ENCODE data around the gene NHS.

NHS gene

DNA sequence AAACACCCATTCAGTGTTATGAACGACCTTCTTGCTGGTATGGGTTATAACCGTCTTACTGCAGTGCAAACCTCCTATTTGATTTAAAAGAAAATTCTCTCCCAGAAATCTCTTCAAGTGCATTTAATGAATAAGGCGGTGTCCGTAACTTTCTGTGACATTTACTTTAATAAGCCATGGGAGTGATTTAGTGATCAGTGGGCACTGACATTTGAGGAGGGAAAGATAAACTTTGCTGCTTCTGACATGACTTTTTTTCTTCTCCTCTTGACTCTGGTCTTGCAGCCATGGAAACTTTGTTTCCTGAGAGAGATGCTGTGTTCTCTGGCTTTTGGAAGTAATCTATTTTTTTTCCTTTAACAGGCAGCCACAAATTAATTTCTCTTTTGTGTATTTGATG is 106.1 kb downstream of the NHS start:
- Histone ChIP-seq H3K4me1 (ENCODE audit: low read depth, poor library complexity, severe bottlenecking) (no peaks in the 10 kb centered on the region), H3K36me3 (ENCODE audit: insufficient read depth) (no peaks in the 10 kb centered on the region), H3K79me2 (ENCODE audit: insufficient read depth, low read depth) (no peaks in the 10 kb centered on the region), H2AFZ (ENCODE audit: low read depth) (no peak overlapping the region), H3K4me2 (no peak overlapping the region), H4K20me1 (ENCODE audit: insufficient read depth) (no peaks in the 10 kb centered on the region), H3K4me3 (IDR thresholded peaks at IDR 0.05; ENCODE audit: insufficient read depth, low read depth, low read length) (no peak overlapping the region), H3K27ac (no peak overlapping the region), H3K9ac (no peak overlapping the region), H3K27me3 (ENCODE audit: insufficient read depth, low read depth) (no peaks in the 10 kb centered on the region)
- TF ChIP-seq, protein P1, sequence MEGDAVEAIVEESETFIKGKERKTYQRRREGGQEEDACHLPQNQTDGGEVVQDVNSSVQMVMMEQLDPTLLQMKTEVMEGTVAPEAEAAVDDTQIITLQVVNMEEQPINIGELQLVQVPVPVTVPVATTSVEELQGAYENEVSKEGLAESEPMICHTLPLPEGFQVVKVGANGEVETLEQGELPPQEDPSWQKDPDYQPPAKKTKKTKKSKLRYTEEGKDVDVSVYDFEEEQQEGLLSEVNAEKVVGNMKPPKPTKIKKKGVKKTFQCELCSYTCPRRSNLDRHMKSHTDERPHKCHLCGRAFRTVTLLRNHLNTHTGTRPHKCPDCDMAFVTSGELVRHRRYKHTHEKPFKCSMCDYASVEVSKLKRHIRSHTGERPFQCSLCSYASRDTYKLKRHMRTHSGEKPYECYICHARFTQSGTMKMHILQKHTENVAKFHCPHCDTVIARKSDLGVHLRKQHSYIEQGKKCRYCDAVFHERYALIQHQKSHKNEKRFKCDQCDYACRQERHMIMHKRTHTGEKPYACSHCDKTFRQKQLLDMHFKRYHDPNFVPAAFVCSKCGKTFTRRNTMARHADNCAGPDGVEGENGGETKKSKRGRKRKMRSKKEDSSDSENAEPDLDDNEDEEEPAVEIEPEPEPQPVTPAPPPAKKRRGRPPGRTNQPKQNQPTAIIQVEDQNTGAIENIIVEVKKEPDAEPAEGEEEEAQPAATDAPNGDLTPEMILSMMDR (conservative IDR thresholded peaks at IDR 0.05; ENCODE audit: low read depth, low read length): no peak

DNA sequence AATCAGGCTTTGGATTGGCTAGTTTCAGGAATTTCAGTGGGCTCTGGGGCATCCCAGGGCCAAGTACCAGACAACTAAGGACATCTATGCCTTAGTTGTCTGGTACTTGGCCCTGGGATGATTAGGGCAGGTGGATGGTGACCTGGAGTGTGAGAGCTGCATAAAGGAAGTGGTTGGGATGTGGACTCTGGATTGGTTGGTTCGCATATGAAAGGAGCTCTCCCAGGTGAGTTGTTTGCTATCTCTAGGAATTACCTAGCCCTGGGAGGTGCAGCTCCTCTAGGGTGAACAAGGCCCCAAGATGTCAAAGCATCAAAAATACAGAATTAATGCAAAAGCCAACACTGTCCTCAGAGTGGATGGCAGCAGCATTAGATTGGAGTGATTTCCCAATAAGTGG is 109.6 kb downstream of the NHS start:
- Histone ChIP-seq H3K27me3 (ENCODE audit: insufficient read depth, low read depth) (no peaks in the 10 kb centered on the region), H3K9ac (no peak overlapping the region), H3K4me3 (IDR thresholded peaks at IDR 0.05; ENCODE audit: insufficient read depth, low read depth, low read length) (no peak overlapping the region), H3K4me1 (ENCODE audit: low read depth, poor library complexity, severe bottlenecking) (no peaks in the 10 kb centered on the region), H3K36me3 (ENCODE audit: insufficient read depth) (no peaks in the 10 kb centered on the region), H3K27ac (no peak overlapping the region), H3K4me2 (no peak overlapping the region), H2AFZ (ENCODE audit: low read depth) (no peak overlapping the region), H3K79me2 (ENCODE audit: insufficient read depth, low read depth) (no peaks in the 10 kb centered on the region), H4K20me1 (ENCODE audit: insufficient read depth) (no peaks in the 10 kb centered on the region)
- TF ChIP-seq, protein P1 (conservative IDR thresholded peaks at IDR 0.05; ENCODE audit: low read depth, low read length): no peak

DNA sequence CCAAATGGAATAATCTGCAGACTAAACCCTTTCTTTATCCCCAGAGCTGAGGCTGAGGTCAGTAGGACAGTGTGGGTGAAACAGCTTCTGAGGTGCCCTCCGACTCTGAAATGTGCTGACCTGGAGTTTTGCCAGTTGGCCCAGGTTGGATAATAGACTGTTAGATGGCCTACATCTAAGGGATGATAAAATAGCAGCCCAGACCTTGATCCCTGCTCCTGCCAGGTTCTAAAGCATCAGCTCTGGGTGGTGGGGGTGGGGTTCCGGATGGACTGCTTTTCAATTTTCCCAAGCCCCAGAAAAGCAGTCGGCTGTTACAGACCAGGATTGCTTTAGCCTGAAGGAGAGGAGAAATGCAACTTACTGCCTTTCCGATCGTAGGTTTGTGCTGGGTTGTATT is 110.4 kb downstream of the NHS start:
- H3K9ac ChIP-seq: no peak overlapping the region
- TF ChIP-seq, protein P1 (conservative IDR thresholded peaks at IDR 0.05; ENCODE audit: low read depth, low read length): no peak
- no peaks in the 10 kb centered on the region for H3K79me2 ChIP-seq (ENCODE audit: insufficient read depth, low read depth)
- no peaks in the 10 kb centered on the region for H3K36me3 ChIP-seq (ENCODE audit: insufficient read depth)
- no peaks in the 10 kb centered on the region for H3K4me1 ChIP-seq (ENCODE audit: low read depth, poor library complexity, severe bottlenecking)
- no peak overlapping the region for H3K27ac ChIP-seq
- no peak overlapping the region for H3K4me2 ChIP-seq
- no peaks in the 10 kb centered on the region for H3K27me3 ChIP-seq (ENCODE audit: insufficient read depth, low read depth)
- H2AFZ ChIP-seq (ENCODE audit: low read depth): no peak overlapping the region
- no peaks in the 10 kb centered on the region for H4K20me1 ChIP-seq (ENCODE audit: insufficient read depth)
- no peak overlapping the region for H3K4me3 ChIP-seq (IDR thresholded peaks at IDR 0.05; ENCODE audit: insufficient read depth, low read depth, low read length)

DNA sequence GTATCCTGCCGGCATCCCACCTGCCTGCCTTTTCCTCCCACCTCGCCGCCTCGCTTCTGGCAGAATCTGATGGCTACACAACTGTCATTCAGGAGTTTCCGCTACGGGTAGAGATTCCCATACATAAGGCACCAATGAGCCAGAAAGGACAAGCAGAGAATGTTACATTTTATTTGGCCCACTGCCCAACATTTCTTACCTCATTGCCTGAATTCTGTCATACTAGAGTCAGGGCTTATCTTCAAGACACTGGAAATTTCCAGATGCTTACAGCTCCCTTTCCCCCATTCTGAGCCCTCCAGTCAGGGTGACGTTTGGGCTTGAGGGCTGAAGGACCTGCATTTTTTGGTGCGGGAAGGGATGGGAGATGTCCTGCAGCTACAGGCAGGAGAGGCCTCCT is 113.0 kb downstream of the NHS start:
- Histone ChIP-seq H3K4me3 (IDR thresholded peaks at IDR 0.05; ENCODE audit: insufficient read depth, low read depth, low read length) (no peak overlapping the region), H3K36me3 (ENCODE audit: insufficient read depth) (no peaks in the 10 kb centered on the region), H3K9ac (no peak overlapping the region), H3K79me2 (ENCODE audit: insufficient read depth, low read depth) (no peaks in the 10 kb centered on the region), H3K4me2 (no peak overlapping the region), H2AFZ (ENCODE audit: low read depth) (no peak overlapping the region), H4K20me1 (ENCODE audit: insufficient read depth) (no peaks in the 10 kb centered on the region), H3K4me1 (ENCODE audit: low read depth, poor library complexity, severe bottlenecking) (no peaks in the 10 kb centered on the region), H3K27me3 (ENCODE audit: insufficient read depth, low read depth) (no peaks in the 10 kb centered on the region), H3K27ac (no peak overlapping the region)
- TF ChIP-seq, protein P1 (conservative IDR thresholded peaks at IDR 0.05; ENCODE audit: low read depth, low read length): no peak

DNA sequence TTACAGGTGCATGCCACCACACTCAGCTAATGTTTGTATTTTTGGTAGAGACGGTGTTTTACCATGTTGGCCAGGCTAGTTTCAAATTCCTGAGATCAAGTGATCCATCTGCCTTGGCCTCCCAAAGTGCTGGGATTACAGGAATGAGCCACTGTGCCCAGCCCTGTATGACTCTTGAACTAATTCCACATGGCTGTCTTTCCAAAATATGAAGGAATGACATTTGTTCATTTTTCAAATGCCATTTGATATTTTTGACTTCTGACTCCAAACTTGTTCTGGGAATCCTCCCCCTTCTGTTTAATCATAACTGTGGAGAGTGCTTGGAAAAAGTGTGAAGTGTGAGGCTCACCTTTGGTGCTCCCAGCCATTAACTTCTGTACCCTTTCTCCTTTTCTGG is 119.2 kb downstream of the NHS start:
- no peak overlapping the region for H3K27ac ChIP-seq
- H3K36me3 ChIP-seq (ENCODE audit: insufficient read depth): no peaks in the 10 kb centered on the region
- TF ChIP-seq, protein P1 (conservative IDR thresholded peaks at IDR 0.05; ENCODE audit: low read depth, low read length): no peak
- H3K4me2 ChIP-seq: no peak overlapping the region
- no peak overlapping the region for H3K4me3 ChIP-seq (IDR thresholded peaks at IDR 0.05; ENCODE audit: insufficient read depth, low read depth, low read length)
- H4K20me1 ChIP-seq (ENCODE audit: insufficient read depth): no peaks in the 10 kb centered on the region
- H3K4me1 ChIP-seq (ENCODE audit: low read depth, poor library complexity, severe bottlenecking): no peaks in the 10 kb centered on the region
- H3K79me2 ChIP-seq (ENCODE audit: insufficient read depth, low read depth): no peaks in the 10 kb centered on the region
- no peaks in the 10 kb centered on the region for H3K27me3 ChIP-seq (ENCODE audit: insufficient read depth, low read depth)
- no peak overlapping the region for H2AFZ ChIP-seq (ENCODE audit: low read depth)
- H3K9ac ChIP-seq: no peak overlapping the region
